ENCODE results near the gene TIPARP.

Gene TIPARP

GRCh38 chr3:156674046-156674910 lies at the start of gene TIPARP:
TIPARP (plus strand) TSS chr3:156674590; CDS start chr3:156677698, 3,108 bp downstream.
- Histone ChIP-seq H3K36me3 (ENCODE audit: insufficient read depth, low read length) (peaks cover 20% of the 10 kb centered on the region), H4K20me1 (ENCODE audit: insufficient read depth, low read length) (peaks cover 3% of the 10 kb centered on the region; the same call in 1 of the 2 replicates), H3K27me3 (ENCODE audit: insufficient read depth, low read length) (no peaks in the 10 kb centered on the region), H3K9me3 (ENCODE audit: low read length) (no peaks in the 10 kb centered on the region), H3K9ac (ENCODE audit: low read length) (peak within 1 kb of the TSS; percentile 72), H3K79me2 (ENCODE audit: insufficient read depth, low read length) (peaks cover 43% of the 10 kb centered on the region), H3K4me2 (ENCODE audit: low read length) (peak within 1 kb of the TSS; percentile 85), H2AFZ (ENCODE audit: low read length) (no peak within 1 kb of the TSS), H3K4me3 (ENCODE audit: low read depth, low read length, poor library complexity, severe bottlenecking) (peak within 1 kb of the TSS; percentile 85), H3K27ac (ENCODE audit: low read depth, low read length, poor library complexity, severe bottlenecking) (peak within 1 kb of the TSS; percentile 79), H3K4me1 (ENCODE audit: insufficient read depth, low read length, severe bottlenecking) (peaks cover 40% of the 10 kb centered on the region), H3F3A (ENCODE audit: insufficient read depth, low read length) (peaks cover 8% of the 10 kb centered on the region; the same call in 1 of the 2 replicates), H3K9me2 (ENCODE audit: low read depth, low read length) (no peaks in the 10 kb centered on the region)
- TF ChIP-seq EZH2 (IDR thresholded peaks at IDR 0.05; ENCODE audit: borderline replicate concordance, low read length) (no peak), CTCF (IDR thresholded peaks at IDR 0.05; ENCODE audit: low read length) (peak; percentile 97)

GRCh38 chr3:156626104-156626503 lies 48.3 kb upstream of the TIPARP start:
- H3K9me2 ChIP-seq (ENCODE audit: low read depth, low read length), result no peaks in the 10 kb centered on the region
- TF ChIP-seq CTCF (IDR thresholded peaks at IDR 0.05; ENCODE audit: low read length) (no peak), EZH2 (IDR thresholded peaks at IDR 0.05; ENCODE audit: borderline replicate concordance, low read length) (no peak)
- H4K20me1 ChIP-seq (ENCODE audit: insufficient read depth, low read length), result no peaks in the 10 kb centered on the region
- H3K9me3 ChIP-seq (ENCODE audit: low read length), result no peaks in the 10 kb centered on the region
- no peaks in the 10 kb centered on the region for H3K79me2 ChIP-seq (ENCODE audit: insufficient read depth, low read length)
- H3K27ac ChIP-seq (ENCODE audit: low read depth, low read length, poor library complexity, severe bottlenecking), result no peak overlapping the region
- H3K4me2 ChIP-seq (ENCODE audit: low read length), result no peak overlapping the region
- H2AFZ ChIP-seq (ENCODE audit: low read length), result no peak overlapping the region
- no peaks in the 10 kb centered on the region for H3F3A ChIP-seq (ENCODE audit: insufficient read depth, low read length)
- no peak overlapping the region for H3K9ac ChIP-seq (ENCODE audit: low read length)
- H3K4me1 ChIP-seq (ENCODE audit: insufficient read depth, low read length, severe bottlenecking), result no peaks in the 10 kb centered on the region
- H3K27me3 ChIP-seq (ENCODE audit: insufficient read depth, low read length), result no peaks in the 10 kb centered on the region
- no peaks in the 10 kb centered on the region for H3K36me3 ChIP-seq (ENCODE audit: insufficient read depth, low read length)
- no peak overlapping the region for H3K4me3 ChIP-seq (ENCODE audit: low read depth, low read length, poor library complexity, severe bottlenecking)

GRCh38 chr3:156627946-156628569 lies 46.3 kb upstream of the TIPARP start:
- Histone ChIP-seq H2AFZ (ENCODE audit: low read length) (no peak overlapping the region), H3K27me3 (ENCODE audit: insufficient read depth, low read length) (no peaks in the 10 kb centered on the region; the same call in 1 of the 2 replicates), H3K4me1 (ENCODE audit: insufficient read depth, low read length, severe bottlenecking) (no peaks in the 10 kb centered on the region), H3K4me3 (ENCODE audit: low read depth, low read length, poor library complexity, severe bottlenecking) (no peak overlapping the region), H3F3A (ENCODE audit: insufficient read depth, low read length) (no peaks in the 10 kb centered on the region), H3K4me2 (ENCODE audit: low read length) (no peak overlapping the region), H3K9ac (ENCODE audit: low read length) (no peak overlapping the region), H3K9me2 (ENCODE audit: low read depth, low read length) (no peaks in the 10 kb centered on the region), H4K20me1 (ENCODE audit: insufficient read depth, low read length) (no peaks in the 10 kb centered on the region), H3K9me3 (ENCODE audit: low read length) (no peaks in the 10 kb centered on the region), H3K36me3 (ENCODE audit: insufficient read depth, low read length) (no peaks in the 10 kb centered on the region), H3K79me2 (ENCODE audit: insufficient read depth, low read length) (no peaks in the 10 kb centered on the region), H3K27ac (ENCODE audit: low read depth, low read length, poor library complexity, severe bottlenecking) (no peak overlapping the region)
- TF ChIP-seq CTCF (IDR thresholded peaks at IDR 0.05; ENCODE audit: low read length), result no peak
- TF ChIP-seq EZH2 (IDR thresholded peaks at IDR 0.05; ENCODE audit: borderline replicate concordance, low read length), result no peak

Data from OCI-LY1 (cell line).